ENCODE results near the gene STARD9.
"Not testable (repeated sequence)": the region's sequence is repeated elsewhere in the genome, so short reads cannot be mapped to it uniquely, and the experiment has no call there.

STARD9 gene

DNA sequence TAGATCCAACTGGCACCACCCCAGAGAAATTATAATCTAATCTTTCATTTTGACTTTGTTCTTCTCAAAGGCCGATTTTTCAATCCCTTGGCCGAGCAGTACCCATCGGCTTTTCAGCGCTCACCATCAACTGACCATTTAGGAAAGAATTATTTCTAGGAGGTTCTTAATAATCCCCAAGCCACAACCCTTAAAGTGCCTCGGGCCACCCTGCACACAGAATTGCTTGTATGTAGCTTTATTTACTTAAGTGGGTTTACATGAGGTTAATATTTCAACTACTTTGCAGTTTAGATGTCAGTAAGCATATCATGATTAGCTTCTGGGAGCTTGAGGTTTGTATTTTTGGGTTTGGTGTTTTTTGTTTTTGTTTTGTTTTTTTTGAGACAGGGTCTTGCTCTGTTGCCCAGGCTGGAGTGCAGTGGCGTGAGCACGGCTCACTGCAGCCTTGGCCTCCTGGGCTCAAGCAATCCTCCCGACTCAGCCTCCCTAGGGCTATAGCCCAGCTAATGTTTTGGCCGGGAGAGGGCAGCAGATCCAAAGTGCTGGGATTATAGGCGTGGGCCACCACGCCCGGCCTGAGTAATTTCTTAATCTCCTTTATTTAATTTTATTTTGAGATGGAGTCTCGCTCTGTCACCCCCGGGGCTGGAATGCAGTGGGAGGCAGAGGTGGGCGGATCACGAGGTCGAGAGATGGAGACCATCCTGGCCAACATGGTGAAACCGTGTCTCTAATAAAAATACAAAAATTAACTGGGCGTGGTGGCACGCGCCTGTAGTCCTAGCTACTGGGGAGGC, 162.3 kb downstream of the STARD9 start:
- peaks cover 8% of the 10 kb centered on the region for H3K4me1 Mint-ChIP-seq (ENCODE audit: low read depth)
- H3K4me3 Mint-ChIP-seq, result peak overlapping the region; percentile 77
- DNase-seq (ENCODE audit: low spot score), result no peak
- no peaks in the 10 kb centered on the region for H3K9me3 Mint-ChIP-seq
- no peaks in the 10 kb centered on the region for H3K27me3 Mint-ChIP-seq (ENCODE audit: low read depth)
- H3K36me3 Mint-ChIP-seq (ENCODE audit: low read depth), result peaks cover 13% of the 10 kb centered on the region
- peak overlapping the region; percentile 80 for H3K27ac Mint-ChIP-seq

DNA sequence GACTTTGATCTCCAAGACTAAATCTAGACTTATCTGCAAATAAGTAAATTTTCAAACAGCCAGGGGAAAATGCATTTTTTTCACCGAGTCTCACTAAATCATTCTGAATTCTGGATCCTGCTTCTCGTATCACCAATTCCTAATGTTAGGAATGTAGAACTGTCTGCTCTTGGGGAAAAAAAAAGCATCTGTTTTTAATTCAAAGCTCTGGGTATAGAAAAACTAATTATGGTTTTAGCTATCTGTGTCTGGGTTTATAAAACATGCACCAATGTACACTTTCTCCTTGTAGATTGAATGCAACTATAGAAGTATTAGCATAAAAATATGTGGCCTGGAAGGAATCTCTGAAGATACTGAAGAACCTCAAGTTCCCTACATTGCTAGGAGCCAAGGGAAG, 166.3 kb downstream of the STARD9 start:
- DNase-seq (ENCODE audit: low spot score), result no peak
- H3K4me1 Mint-ChIP-seq (ENCODE audit: low read depth), result peaks cover 7% of the 10 kb centered on the region
- no peak overlapping the region for H3K4me3 Mint-ChIP-seq
- no peaks in the 10 kb centered on the region for H3K27me3 Mint-ChIP-seq (ENCODE audit: low read depth)
- H3K27ac Mint-ChIP-seq, result no peak overlapping the region
- peaks cover 8% of the 10 kb centered on the region for H3K36me3 Mint-ChIP-seq (ENCODE audit: low read depth)
- no peaks in the 10 kb centered on the region for H3K9me3 Mint-ChIP-seq

DNA sequence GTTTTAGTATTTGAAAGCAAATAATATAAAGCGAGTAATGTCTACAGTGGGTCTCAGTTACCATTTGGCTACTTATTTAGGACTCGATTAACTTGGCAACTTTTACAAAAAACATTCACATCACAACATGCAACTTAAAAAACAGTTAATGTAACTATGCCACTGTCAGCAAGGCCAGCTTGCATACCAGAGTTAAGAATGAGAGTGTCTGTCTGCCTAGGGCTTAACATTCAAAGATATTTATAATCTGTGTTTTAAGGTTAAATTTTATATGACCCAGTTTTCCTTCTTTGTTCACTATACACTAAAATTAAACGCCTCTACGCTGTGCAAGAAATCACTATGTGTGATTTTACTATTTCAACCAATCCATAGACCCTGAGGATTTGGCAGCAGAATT, 166.7 kb downstream of the STARD9 start:
- H3K36me3 Mint-ChIP-seq (ENCODE audit: low read depth), result peaks cover 8% of the 10 kb centered on the region
- DNase-seq (ENCODE audit: low spot score), result no peak
- H3K27ac Mint-ChIP-seq, result no peak overlapping the region
- H3K4me1 Mint-ChIP-seq (ENCODE audit: low read depth), result peaks cover 7% of the 10 kb centered on the region
- no peaks in the 10 kb centered on the region for H3K9me3 Mint-ChIP-seq
- H3K4me3 Mint-ChIP-seq, result no peak overlapping the region
- no peaks in the 10 kb centered on the region for H3K27me3 Mint-ChIP-seq (ENCODE audit: low read depth)

DNA sequence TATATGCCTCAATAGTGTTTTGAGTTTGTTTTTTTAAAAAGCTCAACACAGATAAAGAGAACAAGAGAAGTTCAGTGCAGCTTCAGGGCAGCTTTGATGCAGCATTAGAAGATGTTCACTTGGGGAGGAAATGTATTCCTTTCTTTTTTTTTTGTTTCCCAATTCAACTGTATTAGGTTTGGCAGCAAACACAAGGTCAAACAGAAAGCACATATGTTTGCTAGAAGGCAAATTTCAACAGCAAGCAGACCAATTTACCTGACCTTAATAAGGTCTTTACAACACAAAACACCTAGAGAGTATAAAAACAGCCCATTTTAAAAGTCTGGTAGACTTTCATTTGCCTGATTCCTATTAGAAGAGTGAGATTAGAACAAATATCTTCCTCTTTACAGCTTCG, 168.8 kb downstream of the STARD9 start:
- Mint-ChIP-seq H3K36me3 (ENCODE audit: low read depth) (peaks cover 8% of the 10 kb centered on the region), H3K4me1 (ENCODE audit: low read depth) (peaks cover 3% of the 10 kb centered on the region), H3K9me3 (no peaks in the 10 kb centered on the region), H3K27me3 (ENCODE audit: low read depth) (no peaks in the 10 kb centered on the region), H3K27ac (no peak overlapping the region), H3K4me3 (no peak overlapping the region)
- no peak for DNase-seq (ENCODE audit: low spot score)

DNA sequence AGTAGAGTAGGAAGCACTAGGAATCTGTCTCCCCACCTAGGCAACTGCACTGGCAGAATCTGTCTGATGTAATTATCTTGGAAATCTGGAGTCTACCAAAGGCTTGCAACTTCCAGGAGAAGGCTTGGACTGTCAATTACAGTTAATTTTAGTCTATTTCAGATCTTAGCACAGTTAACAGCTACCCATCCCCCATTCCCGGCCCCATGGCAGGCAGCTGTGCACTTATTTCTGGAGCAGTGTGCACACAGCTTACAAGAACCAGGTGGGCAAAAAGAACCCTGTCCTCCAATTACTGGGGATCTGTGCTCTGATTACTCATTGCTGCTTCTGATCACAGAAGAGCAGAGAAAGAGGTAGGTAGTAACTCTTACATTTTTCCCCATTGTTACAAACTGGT, 173.9 kb downstream of the STARD9 start:
- Mint-ChIP-seq H3K36me3 (ENCODE audit: low read depth) (peaks cover 32% of the 10 kb centered on the region), H3K4me1 (ENCODE audit: low read depth) (peaks cover 3% of the 10 kb centered on the region), H3K9me3 (peaks cover 5% of the 10 kb centered on the region), H3K27ac (no peak overlapping the region), H3K27me3 (ENCODE audit: low read depth) (no peaks in the 10 kb centered on the region), H3K4me3 (no peak overlapping the region)
- no peak for DNase-seq (ENCODE audit: low spot score)

DNA sequence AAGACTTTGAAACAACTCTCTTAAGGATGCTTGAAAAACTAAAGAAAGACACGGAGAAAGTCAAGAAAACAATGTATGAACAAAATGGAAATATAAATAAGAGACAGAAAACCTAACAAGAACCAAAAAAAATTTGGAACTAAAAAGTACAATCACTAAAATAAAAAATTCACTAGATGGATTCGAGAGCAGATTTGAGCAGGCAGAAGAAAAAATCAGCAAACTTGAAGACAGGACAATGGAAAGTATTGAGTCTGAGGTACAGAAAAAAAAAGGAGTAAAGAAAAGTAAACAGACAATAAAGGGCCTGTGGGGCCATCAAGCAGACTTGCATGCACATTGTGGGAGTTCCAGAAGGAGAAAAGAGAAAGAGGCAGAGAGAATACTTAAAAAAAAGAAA, 174.9 kb downstream of the STARD9 start:
- peaks cover 3% of the 10 kb centered on the region for H3K4me1 Mint-ChIP-seq (ENCODE audit: low read depth)
- H3K9me3 Mint-ChIP-seq, result peaks cover 5% of the 10 kb centered on the region
- H3K27me3 Mint-ChIP-seq (ENCODE audit: low read depth), result no peaks in the 10 kb centered on the region
- H3K36me3 Mint-ChIP-seq (ENCODE audit: low read depth), result peaks cover 30% of the 10 kb centered on the region
- H3K4me3 Mint-ChIP-seq, result no peak overlapping the region
- no peak overlapping the region for H3K27ac Mint-ChIP-seq
- DNase-seq (ENCODE audit: low spot score), result no peak

DNA sequence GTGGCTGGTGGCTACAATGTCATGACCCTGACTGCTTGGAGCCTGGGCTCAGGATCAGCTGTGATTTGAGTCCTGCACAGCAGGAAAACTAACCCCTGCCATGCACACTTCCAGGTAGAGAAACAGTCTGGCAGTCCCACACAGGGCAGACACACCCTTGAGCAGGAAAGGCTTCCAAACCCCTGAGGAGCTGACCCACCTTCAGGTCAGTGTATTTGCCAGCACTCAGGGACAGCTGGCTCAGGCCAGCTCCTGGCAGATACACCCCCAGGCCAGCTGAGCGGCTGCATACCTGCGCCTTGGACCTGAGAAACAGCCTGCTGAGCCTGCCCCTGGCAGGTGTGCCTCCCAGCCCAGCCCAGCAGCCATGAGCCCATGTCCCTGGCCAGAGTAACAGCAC, 183.7 kb downstream of the STARD9 start:
- Mint-ChIP-seq H3K4me1 (ENCODE audit: low read depth) (no peaks in the 10 kb centered on the region), H3K36me3 (ENCODE audit: low read depth) (peaks cover 29% of the 10 kb centered on the region), H3K4me3 (no peak overlapping the region), H3K27ac (no peak overlapping the region), H3K9me3 (peaks cover 30% of the 10 kb centered on the region), H3K27me3 (ENCODE audit: low read depth) (no peaks in the 10 kb centered on the region)
- no peak for DNase-seq (ENCODE audit: low spot score)

DNA sequence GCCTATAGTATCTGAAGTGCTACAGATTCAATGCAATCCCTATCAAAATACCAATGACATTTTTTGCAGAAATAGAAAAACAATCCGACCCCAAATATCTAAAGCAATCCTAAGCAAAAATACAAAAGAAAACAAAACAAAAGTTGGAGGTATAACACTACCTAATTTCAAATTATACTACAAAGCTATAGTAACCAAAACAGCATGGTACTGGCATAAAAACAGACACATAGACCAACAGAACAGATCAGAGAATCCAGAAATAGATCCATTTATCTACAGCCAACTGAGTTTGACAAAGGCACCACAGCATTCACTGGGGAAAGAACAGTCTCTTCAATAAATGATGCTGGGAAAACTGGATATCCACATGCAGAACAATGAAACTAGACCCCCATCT, 185.4 kb downstream of the STARD9 start:
- Mint-ChIP-seq H3K27ac (no peak overlapping the region), H3K9me3 (peaks cover 36% of the 10 kb centered on the region), H3K4me1 (ENCODE audit: low read depth) (no peaks in the 10 kb centered on the region), H3K4me3 (no peak overlapping the region), H3K27me3 (ENCODE audit: low read depth) (no peaks in the 10 kb centered on the region), H3K36me3 (ENCODE audit: low read depth) (peaks cover 29% of the 10 kb centered on the region)
- DNase-seq (ENCODE audit: low spot score), result no peak

DNA sequence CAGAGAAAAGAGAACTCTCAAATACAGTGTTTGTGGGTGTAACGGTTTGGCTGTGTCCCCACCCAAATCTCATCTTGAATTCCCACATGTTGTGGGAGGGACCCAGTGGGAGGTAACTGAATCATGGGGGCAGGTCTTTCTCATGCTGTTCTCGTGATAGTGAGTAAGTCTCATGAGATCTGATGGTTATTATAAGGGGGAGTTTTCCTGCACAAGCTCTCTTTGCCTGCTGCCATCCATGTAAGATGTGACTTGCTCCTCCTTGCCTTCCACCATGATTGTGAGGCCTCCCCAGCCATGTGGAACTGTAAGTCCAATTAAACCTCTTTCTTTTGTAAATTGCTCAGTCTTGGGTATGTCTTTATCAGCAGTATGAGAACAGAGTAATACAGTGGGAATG, 186.4 kb downstream of the STARD9 start:
- H3K4me3 Mint-ChIP-seq; DNase-seq (ENCODE audit: low spot score); H3K27me3 Mint-ChIP-seq (ENCODE audit: low read depth); H3K27ac Mint-ChIP-seq; H3K4me1 Mint-ChIP-seq (ENCODE audit: low read depth): not testable (repeated sequence)
- H3K9me3 Mint-ChIP-seq, result peaks cover 45% of the 10 kb centered on the region
- peaks cover 35% of the 10 kb centered on the region for H3K36me3 Mint-ChIP-seq (ENCODE audit: low read depth)

DNA sequence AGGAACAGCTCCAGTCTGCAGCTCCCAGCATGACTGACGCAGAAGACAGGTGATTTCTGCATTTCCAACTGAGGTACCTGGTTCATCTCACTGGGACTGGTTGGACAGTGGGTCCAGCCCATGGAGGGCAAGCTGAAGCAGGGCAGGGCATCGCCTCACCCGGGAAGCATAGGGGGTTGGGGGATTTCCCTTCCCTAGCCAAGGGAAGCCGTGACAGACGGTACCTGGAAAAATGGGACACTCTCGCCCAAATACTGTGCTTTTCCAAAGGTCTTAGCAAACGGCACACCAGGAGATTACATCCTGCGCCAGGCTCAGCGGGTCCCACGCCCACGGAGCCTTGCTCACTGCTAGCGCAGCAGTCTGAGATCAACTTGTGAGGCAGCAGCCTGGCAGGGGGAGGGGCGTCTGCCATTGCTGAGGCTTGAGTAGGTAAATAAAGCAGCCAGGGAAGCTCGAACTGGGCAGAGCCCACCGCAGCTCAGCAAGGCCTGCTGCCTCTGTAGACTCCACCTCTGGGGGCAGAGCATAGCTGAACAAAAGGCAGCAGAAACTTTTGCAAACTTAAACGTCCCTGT, 188.8 kb downstream of the STARD9 start:
- not testable (repeated sequence) for H3K27me3 Mint-ChIP-seq (ENCODE audit: low read depth); H3K27ac Mint-ChIP-seq; H3K4me1 Mint-ChIP-seq (ENCODE audit: low read depth); DNase-seq (ENCODE audit: low spot score); H3K4me3 Mint-ChIP-seq
- peaks cover 45% of the 10 kb centered on the region for H3K36me3 Mint-ChIP-seq (ENCODE audit: low read depth)
- H3K9me3 Mint-ChIP-seq, result peaks cover 53% of the 10 kb centered on the region

DNA sequence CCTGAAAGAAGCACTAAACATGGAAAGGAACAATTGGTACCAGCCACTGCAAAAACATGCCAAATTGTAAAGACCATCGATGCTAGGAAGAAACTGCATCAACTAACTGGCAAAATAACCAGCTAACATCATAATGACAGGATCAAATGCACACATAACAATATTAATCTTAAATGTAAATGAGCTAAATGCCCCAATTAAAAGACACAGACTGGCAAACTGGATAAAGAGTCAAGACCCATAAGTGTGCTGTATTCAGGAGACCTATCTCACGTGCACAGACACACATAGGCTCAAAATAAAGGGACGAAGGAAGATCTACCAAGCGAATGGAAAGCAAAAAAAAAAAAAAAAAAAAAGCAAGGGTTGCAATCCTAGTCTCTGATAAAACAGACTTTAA, 190.7 kb downstream of the STARD9 start:
- not testable (repeated sequence) for H3K4me3 Mint-ChIP-seq; H3K4me1 Mint-ChIP-seq (ENCODE audit: low read depth); H3K27ac Mint-ChIP-seq; DNase-seq (ENCODE audit: low spot score); H3K27me3 Mint-ChIP-seq (ENCODE audit: low read depth)
- H3K9me3 Mint-ChIP-seq, result peaks cover 45% of the 10 kb centered on the region
- peaks cover 42% of the 10 kb centered on the region for H3K36me3 Mint-ChIP-seq (ENCODE audit: low read depth)

All from T-helper 2 cell treated with Interferon-gamma antibody and Interleukin-4, amounts not matched to agents 5 μg/mL and 100 μg/mL, for 36 hours (primary cell).